Thymus (tissue), 11 donors: ENCODE data around the gene KCTD2. TPM values are rescaled to one million over a fixed set of nuclear protein-coding genes. Genes with fewer than 3 reads are reported as not detected.
"Not testable (repeated sequence)": the region's sequence is repeated elsewhere in the genome, so short reads cannot be mapped to it uniquely, and the experiment has no call there.

Source experiments
- DNase-seq, 9 donors: peaks; one replicate each; pipeline ENCODE4 v3.0.0-alpha.2; 2013; ENCODE audit warnings: low spot score in 9 of 9, low read depth in 6 of 9, missing footprints in 1 of 9
- H3K27ac ChIP-seq, 2 donors: one replicate each; pipeline ENCODE4 v1.5.1; 2013; ENCODE audit warnings: control low read depth in 1 of 2, low read depth in 1 of 2, low read length in 1 of 2, mild to moderate bottlenecking in 1 of 2, moderate library complexity in 1 of 2
- H3K27me3 ChIP-seq, 2 donors: one replicate each; pipeline ENCODE4 v1.5.1; 2013; ENCODE audit warnings: low read length in 1 of 2; ENCODE audit not compliant: control insufficient read depth in 2 of 2, insufficient read depth in 1 of 2
- H3K36me3 ChIP-seq, 2 donors: one replicate each; pipeline ENCODE4 v1.5.1; 2013; ENCODE audit warnings: low read length in 1 of 2, mild to moderate bottlenecking in 1 of 2, moderate library complexity in 1 of 2; ENCODE audit not compliant: control insufficient read depth in 2 of 2, insufficient read depth in 2 of 2
- H3K4me1 ChIP-seq, 2 donors: one replicate each; pipeline ENCODE4 v1.5.1; 2013; ENCODE audit warnings: low read length in 2 of 2; ENCODE audit not compliant: control insufficient read depth in 2 of 2, insufficient read depth in 2 of 2
- H3K4me3 ChIP-seq, 2 donors: one replicate each; pipeline ENCODE4 v1.5.1; 2013; ENCODE audit warnings: low read length in 2 of 2, control low read depth in 1 of 2, mild to moderate bottlenecking in 1 of 2
- H3K9me3 ChIP-seq, 2 donors: one replicate each; pipeline ENCODE4 v1.5.1; 2013; ENCODE audit warnings: low read length in 1 of 2, mild to moderate bottlenecking in 1 of 2; ENCODE audit not compliant: control insufficient read depth in 2 of 2, insufficient read depth in 1 of 2
- WGBS: extraction: QIAGEN DNeasy Blood & Tissue Kit; methylation state at CpG from one replicate; pipeline ENCODE4 v1.1.7; 2013; 5-methylcytosine and 5-hydroxymethylcytosine counted together
- polyA plus RNA-seq: library from polyadenylated mRNA; stranded (reverse); fragments of 200-250 nt; gene quantifications from one replicate; pipeline ENCODE4 v1.2.3, GENCODE V29; 2013
- total RNA-seq: library from RNA; stranded (reverse); fragments of 120-200 nt; gene quantifications from one replicate; pipeline ENCODE4 v1.2.4, GENCODE V29; 2013
- donor health status: healthy.

KCTD2 gene
- total and polyA plus RNA-seq, 2 donors = 10.0 to 20.4 TPM

GRCh38 chr17:75012346-75013091 lies 34.5 kb upstream of the KCTD2 start, which contains the start of gene MRPL58:
MRPL58 (plus strand) TSS chr17:75012670; CDS start chr17:75012687, 17 bp downstream.
- 3% methylated on average over 63 of the region's 63 CpGs for WGBS
- Histone ChIP-seq H3K9me3 (no peaks in the 10 kb centered on the region), H3K36me3 (peaks cover 4 to 13% of the 10 kb centered on the region in 2 donors), H3K27ac (peak within 1 kb of the TSS; percentile 74 to 89), H3K27me3 (no peaks in the 10 kb centered on the region), H3K4me1 (peaks cover 10 to 13% of the 10 kb centered on the region in 2 donors), H3K4me3 (peak within 1 kb of the TSS; percentile 74 to 81)
- DNase-seq = peak in 8 of 9 donors; percentile 39 to 86 (median 64)

- Histone ChIP-seq H3K4me3 (peak overlapping the region; percentile 74 to 81), H3K9me3 (no peaks in the 10 kb centered on the region), H3K36me3 (peaks cover 6 to 13% of the 10 kb centered on the region in 2 donors), H3K27ac (peak overlapping the region; percentile 22 to 74), H3K27me3 (no peaks in the 10 kb centered on the region), H3K4me1 (peaks cover 10 to 13% of the 10 kb centered on the region in 2 donors)
- DNase-seq = no peak
- 2% methylated on average over 10 of the region's 10 CpGs for WGBS
Measured at GRCh38 chr17:75013092-75013559, 33.9 kb upstream of the KCTD2 start.

GRCh38 chr17:75019146-75019545 lies 27.9 kb upstream of the KCTD2 start:
- H3K27me3 ChIP-seq = no peaks in the 10 kb centered on the region
- H3K27ac ChIP-seq = no peak overlapping the region
- H3K9me3 ChIP-seq = no peaks in the 10 kb centered on the region
- no peak for DNase-seq
- WGBS = 97% methylated on average over 5 of the region's 5 CpGs
- no peak overlapping the region for H3K4me3 ChIP-seq
- peaks cover 41 to 52% of the 10 kb centered on the region in 2 donors for H3K36me3 ChIP-seq
- H3K4me1 ChIP-seq = no peaks in the 10 kb centered on the region

GRCh38 chr17:75019710-75020109 lies 27.3 kb upstream of the KCTD2 start:
- Histone ChIP-seq H3K27ac (no peak overlapping the region), H3K9me3 (peaks cover 0 to under 1% of the 10 kb centered on the region in 2 donors), H3K27me3 (no peaks in the 10 kb centered on the region), H3K36me3 (peaks cover 41 to 52% of the 10 kb centered on the region in 2 donors), H3K4me3 (no peak overlapping the region), H3K4me1 (peaks cover 0 to under 1% of the 10 kb centered on the region in 2 donors)
- WGBS = 96% methylated on average over 3 of the region's 3 CpGs
- DNase-seq = no peak

DNA sequence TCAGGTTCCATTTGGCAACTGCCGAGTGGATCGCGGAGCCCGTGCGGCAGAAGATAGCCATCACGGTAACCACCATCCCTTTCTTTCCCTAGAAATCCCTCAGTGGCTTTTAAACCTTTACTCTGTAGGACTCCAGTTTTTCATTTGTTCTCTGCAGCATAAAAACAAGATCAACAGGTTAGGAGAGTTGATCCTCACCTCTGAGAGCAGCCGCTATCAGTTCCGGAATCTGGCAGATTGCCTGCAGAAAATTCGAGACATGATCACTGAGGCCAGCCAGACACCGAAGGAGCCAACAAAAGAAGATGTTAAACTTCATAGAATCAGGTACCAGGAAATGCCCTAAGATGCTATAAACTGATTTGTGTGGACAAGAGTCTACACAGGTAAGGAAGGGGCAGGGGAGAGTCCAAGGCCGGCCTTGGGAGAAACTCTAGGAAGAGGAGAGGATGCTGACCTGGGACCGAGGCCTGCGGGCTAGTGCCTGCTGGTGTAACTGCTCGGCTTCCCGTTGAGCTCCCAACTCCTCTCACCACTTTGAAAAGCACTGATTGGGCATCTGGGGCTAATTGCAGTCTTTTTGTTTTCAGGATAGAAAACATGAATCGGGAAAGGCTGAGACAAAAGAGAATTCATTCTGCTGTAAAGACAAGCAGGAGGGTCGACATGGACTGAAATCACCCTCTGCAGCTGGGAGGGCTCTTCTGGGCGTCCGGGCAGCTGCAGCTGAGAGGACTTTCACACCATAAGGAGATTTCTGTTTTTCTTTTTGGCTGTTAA lies 26.5 kb upstream of the KCTD2 start:
- Histone ChIP-seq H3K27me3 (no peaks in the 10 kb centered on the region), H3K36me3 (peaks cover 41 to 49% of the 10 kb centered on the region in 2 donors), H3K4me1 (peaks cover 0 to 7% of the 10 kb centered on the region in 2 donors), H3K9me3 (peaks cover 0 to 3% of the 10 kb centered on the region in 2 donors), H3K4me3 (no peak overlapping the region), H3K27ac (no peak overlapping the region)
- WGBS = 97% methylated on average over 19 of the region's 19 CpGs
- DNase-seq = no peak

GRCh38 chr17:75024686-75025397 lies 22.2 kb upstream of the KCTD2 start:
- H3K36me3 ChIP-seq = peaks cover 26 to 28% of the 10 kb centered on the region in 2 donors
- peaks cover 0 to 7% of the 10 kb centered on the region in 2 donors for H3K4me1 ChIP-seq
- no peaks in the 10 kb centered on the region for H3K27me3 ChIP-seq
- WGBS = 85% methylated on average over 10 of the region's 10 CpGs
- H3K4me3 ChIP-seq = no peak overlapping the region
- DNase-seq = no peak
- no peak overlapping the region for H3K27ac ChIP-seq
- peaks cover 1 to 3% of the 10 kb centered on the region in 2 donors for H3K9me3 ChIP-seq

- not testable (repeated sequence) for H3K9me3 ChIP-seq, DNase-seq, H3K4me3 ChIP-seq, H3K4me1 ChIP-seq, H3K27ac ChIP-seq, H3K27me3 ChIP-seq
- 32% methylated on average over 9 of the region's 9 CpGs for WGBS
- peaks cover 21 to 24% of the 10 kb centered on the region in 2 donors for H3K36me3 ChIP-seq
Measured at GRCh38 chr17:75025398-75025734, 21.7 kb upstream of the KCTD2 start.

GRCh38 chr17:75026650-75027049 lies 20.4 kb upstream of the KCTD2 start:
- DNase-seq, H3K4me3 ChIP-seq, H3K27ac ChIP-seq, H3K27me3 ChIP-seq, H3K4me1 ChIP-seq: not testable (repeated sequence)
- peaks cover 2 to 14% of the 10 kb centered on the region in 2 donors for H3K9me3 ChIP-seq
- WGBS = 92% methylated on average over 2 of the region's 2 CpGs
- H3K36me3 ChIP-seq = peaks cover 9 to 11% of the 10 kb centered on the region in 2 donors
